H1 (cell line): ENCODE data around the gene GMEB1. TPM values are rescaled to one million over a fixed set of nuclear protein-coding genes. Genes with fewer than 3 reads are reported as not detected.
A peak's percentile ranks its signal among the peaks of the same experiment; 100 is the strongest.

Experiments used
- CBX5 ChIP-seq: fragments of 300-800, 300-1000 bp; sonication (generic); IDR thresholded peaks from 2 replicates; pipeline ENCODE4 v1.7.1; 2016; ENCODE audit warnings: antibody characterized with exemption, low read length, low read depth
- PHF8 ChIP-seq: fragments of 200-600 bp; sonication (generic); conservative IDR thresholded peaks from 2 replicates; pipeline ENCODE4 v1.7.1; 2012; ENCODE audit warnings: low read depth, mild to moderate bottlenecking, inconsistent platforms, low read length, moderate library complexity
- RAD21 ChIP-seq, 2 experiments: IDR thresholded peaks in 1 of 2; conservative IDR thresholded peaks in 1 of 2; 2 replicates each; pipeline ENCODE4 v1.6.1; 2011; ENCODE audit warnings: low read depth in 2 of 2, low read length in 2 of 2, improper control_type of control experiment in 1 of 2, inconsistent platforms in 1 of 2, mild to moderate bottlenecking in 1 of 2, moderate library complexity in 1 of 2
- SIN3A ChIP-seq, 2 experiments: IDR thresholded peaks in 1 of 2; conservative IDR thresholded peaks in 1 of 2; 2 replicates each; pipeline ENCODE4 v1.6.1; 2011 to 2012; ENCODE audit warnings: low read length in 2 of 2, improper control_type of control experiment in 1 of 2, low read depth in 1 of 2, mild to moderate bottlenecking in 1 of 2
- SP1 ChIP-seq: IDR thresholded peaks from 2 replicates; pipeline ENCODE4 v1.6.1; 2011; ENCODE audit warnings: low read depth, low read length
- polyA plus RNA-seq, 7 experiments: library from polyadenylated mRNA; depleted of rRNA in 3 of 7; stranded (reverse) in 5 of 7; unstranded in 2 of 7; fragments of >200 nt in 5 of 7; fragments of 200-250 nt in 2 of 7; gene quantifications; 1 replicate in 5 of 7; 2 replicates in 1 of 7; 4 replicates in 1 of 7; pipeline versions ENCODE4 v1.2.1 to v1.2.3, GENCODE V29; 2011 to 2013; ENCODE audit warnings: missing spikeins in 2 of 7, mixed read lengths in 2 of 7
- total RNA-seq: library from RNA; stranded (reverse); fragmentation: NEBNext Ultra II Directional; extraction: Animal tissue kit (Norgen Biotek cat#: 25700); gene quantifications from 2 replicates; pipeline ENCODE4 v1.2.1, GENCODE V29; 2021

Gene GMEB1
- total and polyA plus RNA-seq, 2 of the 8 experiments (the other 6 are each of a cell fraction or from before 2014, with no cell fraction given): 13.3 to 26.2 TPM

GRCh38 chr1:28737307-28738132 lies 68.9 kb downstream of the GMEB1 start (continued):
- TF ChIP-seq SIN3A (conservative IDR thresholded peaks at IDR 0.05 in 1 of 2, IDR thresholded peaks at IDR 0.05 in 1 of 2; ENCODE audit: low read depth in 1 of 2, low read length in 2 of 2) (0 out of 4 replicates have a peak, but pooled peaks of 1 of the 2 experiments have one; percentile 44), CBX5 (no peak), RAD21 (IDR thresholded peaks at IDR 0.05 in 1 of 2, conservative IDR thresholded peaks at IDR 0.05 in 1 of 2; ENCODE audit: low read depth in 2 of 2, low read length in 2 of 2) (no peak), SP1 (0 out of 2 replicates have a peak, but pooled peaks have one; percentile 14), PHF8 (peak; percentile 50; the same call in 1 of the 2 replicates)
